AG04449 (cell line): ENCODE data around the gene RAB44.

Experiments used
- CTCF ChIA-PET: fragments of 350-600 bp; formaldehyde crosslinking; extraction: SDS; loops from one replicate; lab custom pipeline; 2021; ENCODE audit warnings: antibody characterized with exemption; lab: Yijun Ruan, JAX
- POLR2A ChIA-PET: fragments of 400-600, 350-600 bp; formaldehyde crosslinking; extraction: SDS; loops from one replicate; lab custom pipeline; 2020; ENCODE audit warnings: antibody characterized with exemption, inconsistent platforms; lab: Yijun Ruan, JAX
- DNase-seq: peaks from one replicate; pipeline ENCODE4 v3.0.0-alpha.2; 2010; ENCODE audit warnings: low read depth, low spot score
- H3K4me3 ChIP-seq: 2 replicates; pipeline ENCODE4 v1.5.1; 2011; ENCODE audit warnings: low read depth, mild to moderate bottlenecking, control low read depth, low read length
- TF ChIP-seq, protein P1 (sequence below): IDR thresholded peaks from one replicate; pipeline ENCODE4 v1.5.1; 2011; ENCODE audit warnings: mild to moderate bottlenecking, moderate library complexity, low read length, control low read depth, inconsistent platforms; ENCODE audit not compliant: insufficient read depth; ENCODE audit errors: missing control alignments

RAB44 gene

GRCh38 chr6:36692861-36693702 lies 4.5 kb upstream of the RAB44 start:
- ChIA-PET CTCF (interaction anchor here (0.8 to 1.8 kb wide), 3 partner anchors 14 to 78 kb away, joined by 3 to 8 read pairs (median 4); no protein-coding TSS in a partner anchor), POLR2A (no interaction called here)
- TF ChIP-seq, protein P1, sequence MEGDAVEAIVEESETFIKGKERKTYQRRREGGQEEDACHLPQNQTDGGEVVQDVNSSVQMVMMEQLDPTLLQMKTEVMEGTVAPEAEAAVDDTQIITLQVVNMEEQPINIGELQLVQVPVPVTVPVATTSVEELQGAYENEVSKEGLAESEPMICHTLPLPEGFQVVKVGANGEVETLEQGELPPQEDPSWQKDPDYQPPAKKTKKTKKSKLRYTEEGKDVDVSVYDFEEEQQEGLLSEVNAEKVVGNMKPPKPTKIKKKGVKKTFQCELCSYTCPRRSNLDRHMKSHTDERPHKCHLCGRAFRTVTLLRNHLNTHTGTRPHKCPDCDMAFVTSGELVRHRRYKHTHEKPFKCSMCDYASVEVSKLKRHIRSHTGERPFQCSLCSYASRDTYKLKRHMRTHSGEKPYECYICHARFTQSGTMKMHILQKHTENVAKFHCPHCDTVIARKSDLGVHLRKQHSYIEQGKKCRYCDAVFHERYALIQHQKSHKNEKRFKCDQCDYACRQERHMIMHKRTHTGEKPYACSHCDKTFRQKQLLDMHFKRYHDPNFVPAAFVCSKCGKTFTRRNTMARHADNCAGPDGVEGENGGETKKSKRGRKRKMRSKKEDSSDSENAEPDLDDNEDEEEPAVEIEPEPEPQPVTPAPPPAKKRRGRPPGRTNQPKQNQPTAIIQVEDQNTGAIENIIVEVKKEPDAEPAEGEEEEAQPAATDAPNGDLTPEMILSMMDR = no peak
- H3K4me3 ChIP-seq = no peak overlapping the region
- no peak for DNase-seq

DNA sequence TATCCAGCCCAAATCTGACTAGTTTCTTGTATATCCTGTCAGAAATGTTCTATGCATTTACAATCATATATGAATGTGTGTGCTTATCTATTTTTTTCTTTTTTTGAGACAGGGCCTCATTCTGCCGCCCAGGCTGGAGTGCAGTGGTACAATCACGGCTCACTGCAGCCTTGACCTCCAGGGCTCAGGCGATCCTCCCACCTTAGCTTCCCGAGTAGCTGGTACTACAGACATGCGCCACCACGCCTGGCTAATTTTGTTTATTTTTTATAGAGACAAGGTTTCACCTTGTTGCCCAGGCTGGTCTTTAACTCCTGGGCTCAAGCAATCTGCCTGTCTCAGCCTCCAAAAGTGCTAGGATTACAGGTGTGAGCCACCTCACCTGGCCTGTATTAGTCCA lies 3.0 kb upstream of the RAB44 start:
- ChIA-PET POLR2A (no interaction called here), CTCF (interaction anchor here (1.1 kb wide), 1 partner anchor 33 kb away, joined by 3 read pairs; no protein-coding TSS in a partner anchor)
- TF ChIP-seq, protein P1 = no peak
- H3K4me3 ChIP-seq = no peak overlapping the region
- DNase-seq = no peak

DNA sequence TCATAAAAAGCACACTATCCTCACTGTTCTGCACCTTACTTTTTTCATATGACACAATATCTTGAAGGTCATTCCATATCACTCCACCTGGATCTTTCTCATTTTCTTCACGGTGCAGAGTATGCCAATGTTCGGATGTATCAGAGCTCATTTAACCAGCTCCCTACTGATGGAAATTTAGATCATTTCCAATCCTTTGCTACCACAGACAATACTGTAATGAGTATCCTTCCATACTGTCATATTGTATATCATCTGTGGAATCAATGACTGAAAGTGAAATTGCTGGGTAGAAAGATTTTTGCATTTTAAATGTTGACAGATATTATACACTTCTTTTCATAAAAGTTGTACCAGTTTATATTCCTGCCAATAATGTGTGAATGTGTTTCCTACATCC lies 2.2 kb upstream of the RAB44 start:
- H3K4me3 ChIP-seq = no peak overlapping the region
- ChIA-PET CTCF (interaction anchor here (1.1 to 1.2 kb wide), 3 partner anchors 13 to 64 kb away, joined by 3 to 4 read pairs (median 4); no protein-coding TSS in a partner anchor), POLR2A (no interaction called here)
- TF ChIP-seq, protein P1 = no peak
- DNase-seq = no peak

GRCh38 chr6:36698196-36698595 lies 570 bp downstream of the RAB44 start:
- no peak for DNase-seq
- CTCF ChIA-PET = interaction anchor here (1.3 to 1.8 kb wide), 6 partner anchors 11 to 75 kb away, joined by 3 to 7 read pairs (median 4); no protein-coding TSS in a partner anchor
- no peak overlapping the region for H3K4me3 ChIP-seq
- TF ChIP-seq, protein P1 = no peak
- POLR2A ChIA-PET = interaction anchor here (0.6 kb wide), 1 partner anchor 90 kb away, joined by 3 read pairs; no protein-coding TSS in a partner anchor

- ChIA-PET POLR2A (no interaction called here), CTCF (interaction anchor here (1.4 kb wide), 1 partner anchor 26 kb away, joined by 5 read pairs; no protein-coding TSS in a partner anchor)
- TF ChIP-seq, protein P1 = no peak
- DNase-seq = no peak
- no peak overlapping the region for H3K4me3 ChIP-seq
Observed at GRCh38 chr6:36698871-36699271, 1.2 kb downstream of the RAB44 start.

DNA sequence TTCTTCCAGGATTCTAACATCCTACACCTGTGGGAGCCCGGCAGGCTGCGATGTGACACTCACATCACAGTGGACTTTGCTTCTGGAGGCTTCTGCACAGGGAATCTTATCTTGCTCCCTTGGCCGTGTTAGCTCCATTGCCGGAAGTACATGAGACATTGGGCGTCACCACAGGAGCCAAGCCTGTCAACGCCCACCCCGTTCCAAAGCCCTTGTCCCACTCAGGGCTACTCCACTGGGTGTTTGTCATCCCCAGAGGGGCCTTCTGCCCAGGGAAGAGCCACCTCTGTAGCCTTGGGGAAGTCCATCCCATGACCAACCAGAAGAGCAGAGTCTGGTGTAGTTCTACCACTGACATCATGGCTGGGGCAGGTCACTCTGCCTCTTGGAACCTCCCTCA lies 1.7 kb downstream of the RAB44 start:
- ChIA-PET POLR2A (no interaction called here), CTCF (interaction anchor here (1.4 kb wide), 1 partner anchor 26 kb away, joined by 5 read pairs; no protein-coding TSS in a partner anchor)
- H3K4me3 ChIP-seq = no peak overlapping the region
- DNase-seq = no peak
- TF ChIP-seq, protein P1 = no peak
